Hypothalamus (tissue), 51 donors: ENCODE data around the gene AHDC1.
A peak's percentile ranks its signal among the peaks of the same experiment; 100 is the strongest.

Experiments used
- DNase-seq, 51 donors: peaks; one replicate each; lab custom pipeline; 2025; lab: John Stamatoyannopoulos, UW

AHDC1 gene

DNA sequence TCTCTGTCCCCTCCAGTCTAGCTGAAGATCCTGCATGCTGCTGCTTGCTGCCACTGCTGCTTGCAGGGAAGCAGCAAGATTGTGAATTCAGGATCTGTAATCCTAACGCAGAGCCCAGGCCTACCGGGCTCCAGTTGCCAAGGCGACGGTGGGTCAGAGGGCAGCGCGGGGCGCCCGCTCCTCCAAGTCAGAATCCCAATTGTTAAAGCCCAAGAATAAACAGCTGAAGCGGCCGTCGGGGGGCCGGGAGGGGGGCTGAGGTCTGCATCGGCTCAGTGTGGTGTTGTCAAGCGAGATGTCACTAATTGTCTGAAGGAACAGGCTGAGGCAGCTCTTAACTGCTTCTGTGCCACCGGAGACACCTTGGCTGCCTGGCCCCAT, 36.8 kb downstream of the AHDC1 start:
- DNase-seq, result peak in 14 of 51 donors; percentile 18 to 48 (median 32)

DNA sequence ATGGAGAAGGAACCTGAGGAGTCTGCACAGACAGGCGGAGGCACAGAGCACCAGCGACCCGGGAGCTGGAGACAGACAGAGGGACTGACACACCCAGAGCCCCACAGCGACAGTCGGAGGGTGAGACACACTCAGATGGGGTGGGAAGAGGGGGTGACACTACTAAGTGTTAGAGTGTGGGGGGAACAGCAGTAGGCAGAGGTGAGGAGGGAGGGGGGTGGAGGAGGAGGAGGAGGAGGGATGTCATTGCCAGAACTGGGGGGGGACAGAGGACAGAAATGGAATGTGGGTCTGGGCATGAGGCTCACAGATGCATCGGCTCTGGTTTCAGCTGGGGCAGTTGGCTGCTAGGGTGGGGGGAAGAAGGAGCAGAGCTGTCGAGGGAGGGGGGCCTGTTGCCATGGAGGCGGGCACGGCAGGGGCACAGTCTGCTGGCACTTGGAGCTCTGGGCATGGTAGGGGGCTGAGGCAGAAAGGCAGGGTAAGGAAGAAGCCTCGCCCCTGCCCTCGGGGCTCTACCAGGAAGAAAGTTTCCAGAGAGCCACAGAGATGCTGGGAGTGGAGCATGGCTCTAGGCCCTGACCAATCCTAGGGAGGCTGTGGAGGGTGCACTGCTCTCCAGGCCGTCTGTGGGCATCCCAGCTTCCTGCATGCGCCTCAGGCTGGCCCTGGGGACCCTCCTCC, 37.3 kb downstream of the AHDC1 start:
- peak in 3 of 51 donors; percentile 28 to 47 (median 42) for DNase-seq

DNA sequence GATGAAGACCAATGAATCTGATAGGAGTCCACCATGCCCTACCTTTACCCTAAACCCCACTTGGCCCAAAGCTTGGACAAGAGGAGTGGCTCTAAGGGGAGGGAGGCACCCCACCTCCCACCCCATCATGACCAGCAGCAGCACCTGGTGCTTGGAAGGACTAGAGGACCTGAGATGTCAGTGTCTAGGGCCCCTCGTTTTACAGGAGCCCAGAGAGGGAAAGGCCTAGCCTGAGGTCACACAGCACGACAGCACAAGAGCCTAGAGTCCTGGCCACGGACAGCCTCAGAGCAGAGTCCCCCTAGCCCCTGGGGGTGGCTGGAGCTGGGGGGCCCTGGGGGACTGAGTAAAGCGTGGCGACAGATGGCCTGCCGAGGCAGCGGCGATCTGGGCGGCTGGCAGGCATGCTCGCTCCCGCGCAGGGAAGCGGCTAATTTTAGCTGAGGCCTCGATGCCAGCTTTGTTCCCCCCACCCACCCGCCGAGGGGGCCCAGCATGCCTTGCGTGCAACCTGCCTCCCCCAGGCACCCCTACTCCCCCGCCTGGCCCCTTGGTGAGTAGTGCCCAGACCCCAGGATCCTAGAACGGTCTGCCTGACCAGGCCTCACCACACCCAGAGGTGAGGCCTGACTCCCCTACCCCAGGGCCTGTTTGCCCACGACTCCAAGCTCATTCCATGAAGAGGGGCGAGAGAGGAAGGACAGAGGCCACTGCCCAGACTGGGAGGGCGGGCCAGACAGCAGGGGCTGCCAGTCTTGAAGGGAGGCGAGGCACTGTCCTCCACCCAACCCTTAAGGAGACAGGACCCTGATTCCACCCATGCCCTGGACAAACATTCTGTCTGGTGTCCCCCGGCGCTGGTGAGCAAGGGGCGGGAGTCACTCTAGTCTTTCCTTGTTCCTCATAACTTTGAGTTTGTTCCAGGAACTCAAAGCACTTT, 39.0 kb downstream of the AHDC1 start:
- peak in 14 of 51 donors; percentile 16 to 65 (median 32) for DNase-seq

- DNase-seq, result peak in 14 of 51 donors; percentile 13 to 72 (median 46)
Measured at GRCh38 chr1:27563591-27564471, 40.1 kb downstream of the AHDC1 start.

- no peak for DNase-seq
Measured at GRCh38 chr1:27563341-27563590, 40.7 kb downstream of the AHDC1 start.

GRCh38 chr1:27562534-27563340, 41.2 kb downstream of the AHDC1 start:
- DNase-seq, result no peak

DNA sequence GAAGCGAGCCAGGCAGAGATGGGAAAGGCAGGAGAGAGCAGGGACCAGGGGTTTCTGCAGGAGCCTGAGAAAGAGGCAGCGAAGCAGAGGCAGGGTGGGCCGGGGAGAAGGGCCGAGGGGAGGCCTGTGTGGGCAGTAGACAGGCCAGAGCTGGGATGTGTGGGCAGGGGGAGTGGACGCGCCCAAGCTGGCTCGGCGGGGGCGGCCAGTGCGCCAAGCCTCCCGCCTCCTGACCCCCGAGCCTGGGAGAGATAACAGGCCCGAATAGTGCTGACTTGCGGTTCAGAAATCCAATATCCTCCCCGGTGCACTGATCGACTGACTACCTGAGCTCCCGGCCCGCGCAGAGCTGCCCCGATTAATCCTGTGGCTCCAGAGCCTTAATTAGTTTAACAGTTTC, 41.9 kb downstream of the AHDC1 start:
- peak in 1 of 51 donors; percentile 39 for DNase-seq

DNA sequence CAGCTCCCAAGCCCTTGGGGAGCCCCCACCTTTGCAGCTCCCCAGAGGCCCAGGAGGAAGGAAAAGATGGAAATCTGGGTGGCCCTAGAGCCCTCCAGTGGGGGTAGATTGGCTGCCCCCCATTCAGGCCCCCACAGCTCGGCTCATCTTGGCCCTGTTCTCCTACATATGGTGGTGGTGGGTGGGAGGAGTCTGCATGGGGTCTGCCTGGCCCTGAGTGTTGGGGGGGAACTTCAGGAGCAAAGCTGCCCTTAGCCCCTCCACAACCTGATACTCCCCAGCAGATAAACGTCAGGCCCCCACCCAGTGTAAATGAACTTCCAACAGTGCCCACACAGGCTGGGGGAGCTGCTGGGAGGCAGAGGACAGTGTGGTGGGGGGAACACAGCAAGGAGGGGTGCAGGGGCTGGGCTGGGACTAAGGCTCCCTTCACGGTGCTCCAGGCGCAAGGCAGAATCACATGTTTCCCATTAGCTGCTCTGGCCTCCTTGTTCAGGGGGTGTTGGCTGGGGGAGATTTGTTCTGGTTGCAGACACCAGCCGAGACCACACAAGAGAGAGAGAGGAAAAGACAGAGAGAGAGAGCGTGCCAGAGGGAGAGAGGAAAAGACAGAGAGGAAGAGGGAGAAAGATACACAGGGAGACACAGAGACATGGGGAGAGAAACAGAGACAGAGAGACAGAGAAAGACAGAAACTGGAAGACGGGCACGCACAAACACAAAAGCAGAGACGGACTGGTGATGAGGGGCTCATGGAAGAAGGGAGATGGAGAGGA, 42.6 kb downstream of the AHDC1 start:
- DNase-seq, result peak in 11 of 51 donors; percentile 12 to 47 (median 24)

- no peak for DNase-seq
Measured at GRCh38 chr1:27560268-27561123, 43.4 kb downstream of the AHDC1 start.

DNA sequence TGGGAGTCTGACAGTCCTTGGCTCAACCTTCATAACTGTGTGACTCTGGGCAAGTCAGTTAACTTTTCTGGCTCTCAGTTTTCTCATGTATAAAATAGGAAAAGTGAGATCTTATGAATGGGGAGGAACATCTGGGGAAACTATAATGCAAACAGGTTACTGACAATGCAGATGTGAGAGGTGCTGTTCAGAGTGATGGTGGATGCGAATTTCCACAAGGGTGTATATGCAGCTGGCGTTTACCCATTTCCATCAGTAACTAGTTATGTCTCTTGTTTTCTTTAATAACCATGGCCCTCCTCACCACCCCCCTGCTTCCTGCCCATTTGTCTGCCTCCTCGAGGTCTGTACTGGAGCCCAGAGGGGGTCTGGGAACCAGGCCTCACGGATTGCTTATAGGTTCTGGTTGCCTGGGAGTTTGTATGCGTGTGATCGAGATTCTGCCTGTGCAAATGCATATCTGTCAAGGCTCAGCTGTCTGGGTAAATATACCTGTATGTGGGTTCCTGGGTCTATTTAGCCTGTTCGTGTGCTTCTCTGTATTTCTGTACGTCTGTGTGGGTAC, 44.4 kb downstream of the AHDC1 start:
- DNase-seq, result no peak

DNA sequence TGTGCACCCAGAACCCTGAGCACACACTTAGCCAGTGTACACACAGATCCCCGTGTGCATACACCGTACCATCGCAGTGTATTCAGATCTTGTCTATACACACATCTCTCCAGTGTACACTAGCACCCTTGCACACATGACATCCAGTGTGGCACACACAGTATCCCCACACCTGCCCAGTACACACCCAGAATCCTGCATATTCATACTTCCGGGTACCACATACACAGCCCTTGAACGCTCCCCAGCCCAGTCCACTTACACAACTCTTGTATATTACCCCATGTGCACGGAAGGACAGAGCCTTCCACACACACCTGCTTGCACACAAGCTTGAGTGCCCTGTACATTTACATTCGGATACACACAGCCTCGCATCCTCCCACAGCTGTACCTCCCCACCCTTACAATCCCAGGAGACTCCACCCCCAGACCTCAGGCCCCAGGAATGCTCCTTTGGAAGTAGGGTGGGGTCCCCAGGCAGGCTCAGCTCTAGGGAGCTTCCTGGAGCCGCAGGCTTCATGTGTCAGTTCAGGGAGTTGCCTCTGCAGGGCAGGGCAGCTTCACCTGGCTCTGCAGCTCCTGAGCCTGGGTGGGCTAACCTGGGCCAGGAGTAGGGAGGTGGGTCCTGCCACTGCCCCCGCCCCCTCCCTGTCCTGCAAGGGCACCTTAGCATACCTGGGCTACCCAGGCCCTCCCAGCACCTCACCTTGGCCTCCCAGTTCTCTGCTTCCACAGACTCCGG, 46.2 kb downstream of the AHDC1 start:
- no peak for DNase-seq

GRCh38 chr1:27556781-27557595, 47.0 kb downstream of the AHDC1 start:
- peak in 44 of 51 donors; percentile 25 to 82 (median 65) for DNase-seq

DNA sequence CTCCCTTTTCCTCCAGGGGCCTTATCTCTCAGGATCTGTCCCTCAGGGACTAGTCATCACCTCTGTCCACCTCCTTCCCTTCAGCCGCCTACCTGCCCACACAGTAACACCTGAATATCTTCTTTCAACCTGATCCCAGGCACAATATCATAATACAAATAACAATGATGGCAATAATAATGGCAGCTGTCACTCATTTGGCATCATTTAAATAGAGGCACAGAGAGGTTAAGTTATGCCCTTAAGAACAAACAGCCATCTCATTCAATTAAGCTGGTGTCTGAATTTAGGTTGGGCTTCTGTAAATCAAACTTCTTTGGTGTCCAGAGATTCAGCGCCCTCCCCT, 47.5 kb downstream of the AHDC1 start:
- no peak for DNase-seq

DNA sequence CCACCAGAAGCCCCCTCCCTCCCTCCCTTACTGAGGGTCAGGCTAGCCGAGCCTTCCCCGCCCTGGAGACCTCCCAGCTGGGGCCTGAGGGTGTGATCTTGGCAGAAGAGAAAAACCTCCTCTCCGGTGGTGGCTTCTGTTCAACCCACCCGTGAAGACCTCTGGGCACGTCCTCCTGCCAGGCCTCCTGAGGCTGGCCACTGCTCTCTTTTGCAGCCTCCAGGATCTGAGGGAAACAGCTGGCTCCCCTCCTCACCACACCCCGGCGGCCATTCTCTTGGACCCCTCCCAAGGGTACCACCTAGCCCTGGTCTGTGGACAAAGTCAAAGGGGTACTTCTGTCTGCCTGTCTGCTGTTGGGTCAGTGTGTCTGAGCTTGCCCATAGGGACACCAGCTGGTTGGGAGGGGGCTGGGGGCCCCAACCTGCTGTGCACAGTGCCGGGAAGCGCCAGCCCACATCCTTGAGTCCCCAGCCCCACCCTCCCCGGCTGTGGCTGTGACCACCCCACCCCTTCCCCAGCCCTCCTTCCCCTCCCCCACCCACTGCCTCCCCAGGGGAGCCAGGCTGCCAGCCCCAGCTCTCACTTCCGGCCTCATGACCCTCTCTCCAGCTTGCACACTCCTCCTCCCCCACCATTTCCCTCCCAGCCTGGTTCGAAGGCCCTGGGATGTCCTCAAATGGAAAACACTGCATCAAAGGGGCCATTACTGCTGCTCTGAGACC, 48.1 kb downstream of the AHDC1 start:
- DNase-seq, result no peak

- no peak for DNase-seq
Measured at GRCh38 chr1:27554759-27555699, 48.9 kb downstream of the AHDC1 start.
